ENCODE measurements around the gene CRABP2. TPM values are rescaled to one million over a fixed set of nuclear protein-coding genes. Genes with fewer than 3 reads are reported as not detected.

CRABP2 gene
- total RNA-seq, 1 donor from 2014 or later: 2.4 TPM

- H3K4me1 Mint-ChIP-seq (ENCODE audit: low read depth, unreplicated experiment): peaks cover 15% of the 10 kb centered on the region
- H3K9me3 Mint-ChIP-seq (ENCODE audit: unreplicated experiment): peaks cover 5% of the 10 kb centered on the region
- no peaks in the 10 kb centered on the region for H3K36me3 Mint-ChIP-seq (ENCODE audit: unreplicated experiment)
- peaks cover 38% of the 10 kb centered on the region for H3K27me3 Mint-ChIP-seq (ENCODE audit: unreplicated experiment)
- TF ChIP-seq CTCF (IDR thresholded peaks at IDR 0.05; ENCODE audit: partially characterized antibody, unreplicated experiment): no peak
- peak; percentile 44 for DNase-seq
- no peak overlapping the region for H3K27ac Mint-ChIP-seq (ENCODE audit: unreplicated experiment)
- peak overlapping the region; percentile 71 for H3K4me3 Mint-ChIP-seq (ENCODE audit: unreplicated experiment)
Observed at GRCh38 chr1:156692925-156693847, 12.2 kb downstream of the CRABP2 start.

GRCh38 chr1:156692441-156692924 is 12.9 kb downstream of the CRABP2 start:
- Mint-ChIP-seq H3K36me3 (ENCODE audit: unreplicated experiment) (no peaks in the 10 kb centered on the region), H3K9me3 (ENCODE audit: unreplicated experiment) (peaks cover 5% of the 10 kb centered on the region), H3K27ac (ENCODE audit: unreplicated experiment) (no peak overlapping the region), H3K27me3 (ENCODE audit: unreplicated experiment) (peaks cover 33% of the 10 kb centered on the region), H3K4me3 (ENCODE audit: unreplicated experiment) (peak overlapping the region; percentile 0), H3K4me1 (ENCODE audit: low read depth, unreplicated experiment) (peaks cover 15% of the 10 kb centered on the region)
- no peak for TF ChIP-seq CTCF (IDR thresholded peaks at IDR 0.05; ENCODE audit: partially characterized antibody, unreplicated experiment)
- DNase-seq: no peak

GRCh38 chr1:156691665-156692440 is 13.5 kb downstream of the CRABP2 start:
- Mint-ChIP-seq H3K36me3 (ENCODE audit: unreplicated experiment) (no peaks in the 10 kb centered on the region), H3K27me3 (ENCODE audit: unreplicated experiment) (peaks cover 32% of the 10 kb centered on the region), H3K9me3 (ENCODE audit: unreplicated experiment) (peaks cover 5% of the 10 kb centered on the region), H3K27ac (ENCODE audit: unreplicated experiment) (no peak overlapping the region), H3K4me1 (ENCODE audit: low read depth, unreplicated experiment) (peaks cover 15% of the 10 kb centered on the region), H3K4me3 (ENCODE audit: unreplicated experiment) (peak overlapping the region; percentile 0)
- TF ChIP-seq CTCF (IDR thresholded peaks at IDR 0.05; ENCODE audit: partially characterized antibody, unreplicated experiment): no peak
- DNase-seq: peak; percentile 50

- peaks cover 32% of the 10 kb centered on the region for H3K27me3 Mint-ChIP-seq (ENCODE audit: unreplicated experiment)
- no peak overlapping the region for H3K4me3 Mint-ChIP-seq (ENCODE audit: unreplicated experiment)
- no peaks in the 10 kb centered on the region for H3K36me3 Mint-ChIP-seq (ENCODE audit: unreplicated experiment)
- peaks cover 5% of the 10 kb centered on the region for H3K9me3 Mint-ChIP-seq (ENCODE audit: unreplicated experiment)
- no peak for TF ChIP-seq CTCF (IDR thresholded peaks at IDR 0.05; ENCODE audit: partially characterized antibody, unreplicated experiment)
- DNase-seq: no peak
- peaks cover 15% of the 10 kb centered on the region for H3K4me1 Mint-ChIP-seq (ENCODE audit: low read depth, unreplicated experiment)
- H3K27ac Mint-ChIP-seq (ENCODE audit: unreplicated experiment): no peak overlapping the region
Observed at GRCh38 chr1:156691191-156691590, 14.2 kb downstream of the CRABP2 start.

Measured in glutamatergic neuron (in vitro differentiated cells).